Natural killer cell (primary cell): ENCODE results near the gene C10orf62. TPM values are rescaled to one million over a fixed set of nuclear protein-coding genes. Genes with fewer than 3 reads are reported as not detected.

Experiments used
- ATAC-seq, 3 donors: fragments of 150-1000 bp in 2 of 3; fragments of 200-7000 bp in 1 of 3; cut with Tn5 transposase; 1 replicate in 1 of 3; 2 replicates in 2 of 3; pipeline ENCODE4 v1.10.0; 2021; ENCODE audit warnings: mild to moderate bottlenecking in 2 of 3, moderate library complexity in 2 of 3
- DNase-seq, 2 donors: peaks; one replicate each; pipeline versions ENCODE4 v3.0.0 to v3.0.0-alpha.2; 2013 to 2021; ENCODE audit warnings: mixed read lengths in 1 of 2
- H3K27ac ChIP-seq: one replicate; pipeline ENCODE4 v1.5.1; 2013; ENCODE audit warnings: mild to moderate bottlenecking, low read length
- H3K27me3 ChIP-seq: one replicate; pipeline ENCODE4 v1.6.1; 2013; ENCODE audit warnings: low read length; ENCODE audit not compliant: control insufficient read depth, insufficient read depth
- H3K36me3 ChIP-seq: one replicate; pipeline ENCODE4 v1.6.1; 2013; ENCODE audit warnings: low read length; ENCODE audit not compliant: control insufficient read depth, insufficient read depth
- H3K4me1 ChIP-seq: one replicate; pipeline ENCODE4 v1.6.1; 2013; ENCODE audit warnings: low read length; ENCODE audit not compliant: control insufficient read depth, insufficient read depth
- H3K4me3 ChIP-seq: one replicate; pipeline ENCODE4 v1.5.1; 2013; ENCODE audit warnings: low read length
- H3K9me3 ChIP-seq: one replicate; pipeline ENCODE4 v1.6.1; 2013; ENCODE audit warnings: low read length; ENCODE audit not compliant: control insufficient read depth, insufficient read depth
- H3K27ac Mint-ChIP-seq, 2 donors: one replicate each; pipeline ENCODE4 v1.8.0; 2022; ENCODE audit warnings: mild to moderate bottlenecking in 2 of 2, mixed read lengths in 2 of 2, moderate library complexity in 1 of 2
- H3K27me3 Mint-ChIP-seq, 2 donors: one replicate each; pipeline ENCODE4 v1.8.0; 2022; ENCODE audit warnings: low read depth in 2 of 2, mixed read lengths in 2 of 2
- H3K36me3 Mint-ChIP-seq: one replicate; pipeline ENCODE4 v1.8.0; 2022; ENCODE audit warnings: mixed read lengths
- H3K4me1 Mint-ChIP-seq, 2 donors: one replicate each; pipeline ENCODE4 v1.8.0; 2022; ENCODE audit warnings: mixed read lengths in 2 of 2
- H3K4me3 Mint-ChIP-seq: one replicate; pipeline ENCODE4 v1.8.0; 2022; ENCODE audit warnings: mild to moderate bottlenecking, moderate library complexity, mixed read lengths
- H3K9me3 Mint-ChIP-seq, 2 donors: one replicate each; pipeline ENCODE4 v1.8.0; 2022; ENCODE audit warnings: mixed read lengths in 2 of 2
- WGBS: methylation state at CpG from one replicate; pipeline ENCODE4 v1.1.7; 2013; ENCODE audit warnings: missing lambda C conversion rate; ENCODE audit not compliant: insufficient coverage; 5-methylcytosine and 5-hydroxymethylcytosine counted together
- intact Hi-C: fragments of 100-400 bp; cut with micrococcal nuclease; formaldehyde crosslinking; loops from one replicate; pipeline ENCODE4 v1.14.2; 2022
- total RNA-seq, 4 donors: library from RNA; stranded (reverse); fragments of 120-200 nt in 1 of 4; gene quantifications; one replicate each; pipeline versions ENCODE4 v1.2.3 to v1.2.4, GENCODE V29; 2013 to 2022
- TF ChIP-seq, protein P1 (sequence below): fragments of 200-600 bp; IDR thresholded peaks from one replicate; pipeline ENCODE4 v1.8.0; 2022; ENCODE audit warnings: antibody characterized with exemption

C10orf62 gene
- total RNA-seq, 3 donors from 2014 or later (not counting 1 experiment from before 2014, with no cell fraction given) = 0.32 TPM; not detected in 2

GRCh38 chr10:97587183-97587582 is 2.3 kb upstream of the C10orf62 start:
- no peak overlapping the region for H3K4me3 Mint-ChIP-seq
- no peak overlapping the region for H3K4me3 ChIP-seq
- intact Hi-C loops = no loop called here
- no peaks in the 10 kb centered on the region for H3K36me3 Mint-ChIP-seq
- no peak for ATAC-seq
- peaks cover 23 to 28% of the 10 kb centered on the region in 2 donors for H3K4me1 Mint-ChIP-seq
- H3K9me3 ChIP-seq = no peaks in the 10 kb centered on the region
- H3K36me3 ChIP-seq = no peaks in the 10 kb centered on the region
- no peak for DNase-seq
- H3K27ac ChIP-seq = no peak overlapping the region
- TF ChIP-seq, protein P1, sequence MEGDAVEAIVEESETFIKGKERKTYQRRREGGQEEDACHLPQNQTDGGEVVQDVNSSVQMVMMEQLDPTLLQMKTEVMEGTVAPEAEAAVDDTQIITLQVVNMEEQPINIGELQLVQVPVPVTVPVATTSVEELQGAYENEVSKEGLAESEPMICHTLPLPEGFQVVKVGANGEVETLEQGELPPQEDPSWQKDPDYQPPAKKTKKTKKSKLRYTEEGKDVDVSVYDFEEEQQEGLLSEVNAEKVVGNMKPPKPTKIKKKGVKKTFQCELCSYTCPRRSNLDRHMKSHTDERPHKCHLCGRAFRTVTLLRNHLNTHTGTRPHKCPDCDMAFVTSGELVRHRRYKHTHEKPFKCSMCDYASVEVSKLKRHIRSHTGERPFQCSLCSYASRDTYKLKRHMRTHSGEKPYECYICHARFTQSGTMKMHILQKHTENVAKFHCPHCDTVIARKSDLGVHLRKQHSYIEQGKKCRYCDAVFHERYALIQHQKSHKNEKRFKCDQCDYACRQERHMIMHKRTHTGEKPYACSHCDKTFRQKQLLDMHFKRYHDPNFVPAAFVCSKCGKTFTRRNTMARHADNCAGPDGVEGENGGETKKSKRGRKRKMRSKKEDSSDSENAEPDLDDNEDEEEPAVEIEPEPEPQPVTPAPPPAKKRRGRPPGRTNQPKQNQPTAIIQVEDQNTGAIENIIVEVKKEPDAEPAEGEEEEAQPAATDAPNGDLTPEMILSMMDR = no peak
- no peaks in the 10 kb centered on the region for H3K27me3 ChIP-seq
- H3K27me3 Mint-ChIP-seq = peaks cover 0 to 7% of the 10 kb centered on the region in 2 donors
- peaks cover 25% of the 10 kb centered on the region for H3K4me1 ChIP-seq
- 92% methylated on average over 2 of the region's 2 CpGs for WGBS
- no peak overlapping the region for H3K27ac Mint-ChIP-seq
- no peaks in the 10 kb centered on the region for H3K9me3 Mint-ChIP-seq

DNA sequence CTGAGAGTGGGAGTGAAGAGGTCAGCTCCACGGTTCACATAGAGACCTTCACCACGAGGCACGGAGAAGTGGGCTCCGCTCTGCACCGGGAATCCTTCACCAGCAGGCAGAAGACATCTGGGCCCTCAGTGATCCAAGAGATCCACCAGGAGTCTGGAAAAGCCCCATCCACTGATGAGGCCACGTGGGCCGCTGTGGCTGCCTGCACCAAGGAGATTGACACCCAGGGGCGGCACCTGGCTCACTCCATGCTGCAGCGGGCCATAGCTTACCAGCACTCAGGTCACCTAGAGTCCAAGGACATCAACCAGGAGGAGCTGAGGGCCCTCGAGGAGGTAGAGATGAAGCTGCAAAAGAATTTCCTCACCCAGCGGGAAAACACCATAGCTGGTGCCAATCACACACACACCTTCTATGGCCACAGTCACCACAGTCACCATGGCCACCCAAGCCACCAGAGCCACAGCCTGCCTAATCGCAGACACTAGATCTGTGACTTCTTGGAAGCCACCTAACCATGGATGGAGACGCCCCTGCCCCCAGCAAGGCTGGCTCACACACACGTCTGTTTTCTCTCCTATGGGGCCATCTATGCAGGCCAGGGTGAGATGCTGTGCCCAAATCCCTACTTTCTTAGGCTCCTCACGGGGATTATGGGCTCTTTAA is 694 bp downstream of the C10orf62 start:
- TF ChIP-seq, protein P1 = no peak
- Mint-ChIP-seq H3K27ac (peak overlapping the region in 1 of 2 donors; percentile 78), H3K9me3 (no peaks in the 10 kb centered on the region), H3K4me1 (peaks cover 23 to 28% of the 10 kb centered on the region in 2 donors), H3K36me3 (no peaks in the 10 kb centered on the region), H3K4me3 (peak overlapping the region; percentile 60), H3K27me3 (peaks cover 0 to 7% of the 10 kb centered on the region in 2 donors)
- no peaks in the 10 kb centered on the region for H3K36me3 ChIP-seq
- ATAC-seq = peak; percentile 77 to 96 (median 87)
- H3K27ac ChIP-seq = no peak overlapping the region
- WGBS = 65% methylated on average over 15 of the region's 15 CpGs
- H3K4me1 ChIP-seq = peaks cover 25% of the 10 kb centered on the region
- H3K4me3 ChIP-seq = no peak overlapping the region
- H3K27me3 ChIP-seq = no peaks in the 10 kb centered on the region
- intact Hi-C loops = no loop called here
- H3K9me3 ChIP-seq = no peaks in the 10 kb centered on the region
- DNase-seq = peak; percentile 46 to 64

GRCh38 chr10:97590748-97591495 is 1.4 kb downstream of the C10orf62 start:
- Histone ChIP-seq H3K4me1 (peaks cover 25% of the 10 kb centered on the region), H3K36me3 (no peaks in the 10 kb centered on the region), H3K27me3 (no peaks in the 10 kb centered on the region), H3K4me3 (no peak overlapping the region), H3K9me3 (no peaks in the 10 kb centered on the region), H3K27ac (no peak overlapping the region)
- H3K36me3 Mint-ChIP-seq = no peaks in the 10 kb centered on the region
- DNase-seq = no peak
- H3K4me3 Mint-ChIP-seq = peak overlapping the region; percentile 60
- peaks cover 0 to 7% of the 10 kb centered on the region in 2 donors for H3K27me3 Mint-ChIP-seq
- no peaks in the 10 kb centered on the region for H3K9me3 Mint-ChIP-seq
- TF ChIP-seq, protein P1 = no peak
- H3K4me1 Mint-ChIP-seq = peaks cover 23 to 24% of the 10 kb centered on the region in 2 donors
- intact Hi-C loops = no loop called here
- 72% methylated on average over 4 of the region's 5 CpGs for WGBS
- peak overlapping the region in 1 of 2 donors; percentile 78 for H3K27ac Mint-ChIP-seq
- ATAC-seq = peak in 1 of 3 donors; percentile 16
